IMR-90 (cell line): ENCODE measurements around the gene FARP1.

Experiments used
- BHLHE40 ChIP-seq: fragments of 150-350 bp; IDR thresholded peaks from 2 replicates; pipeline ENCODE4 v1.6.1; 2016; ENCODE audit warnings: mild to moderate bottlenecking, low read depth, low read length
- CTCF ChIP-seq: conservative IDR thresholded peaks from 2 replicates; pipeline ENCODE4 v1.5.1; 2012; ENCODE audit warnings: mild to moderate bottlenecking, low read depth, low read length, improper control_type of control experiment
- POLR2A ChIP-seq: IDR thresholded peaks from 2 replicates; pipeline ENCODE4 v1.6.1; 2012; ENCODE audit warnings: mild to moderate bottlenecking, low read depth, low read length
- RFX5 ChIP-seq: IDR thresholded peaks from 2 replicates; pipeline ENCODE4 v1.8.0; 2012; ENCODE audit warnings: low read depth, mild to moderate bottlenecking, low read length, moderate library complexity
- SMC3 ChIP-seq: fragments of 150-350 bp; IDR thresholded peaks from 2 replicates; pipeline ENCODE4 v1.6.1; 2016; ENCODE audit warnings: low read depth, mild to moderate bottlenecking, antibody characterized with exemption, low read length, moderate library complexity
- USF2 ChIP-seq: fragments of 150-350 bp; IDR thresholded peaks from 2 replicates; pipeline ENCODE4 v1.6.1; 2017; ENCODE audit warnings: mild to moderate bottlenecking, antibody characterized with exemption, low read length, low read depth

DNA sequence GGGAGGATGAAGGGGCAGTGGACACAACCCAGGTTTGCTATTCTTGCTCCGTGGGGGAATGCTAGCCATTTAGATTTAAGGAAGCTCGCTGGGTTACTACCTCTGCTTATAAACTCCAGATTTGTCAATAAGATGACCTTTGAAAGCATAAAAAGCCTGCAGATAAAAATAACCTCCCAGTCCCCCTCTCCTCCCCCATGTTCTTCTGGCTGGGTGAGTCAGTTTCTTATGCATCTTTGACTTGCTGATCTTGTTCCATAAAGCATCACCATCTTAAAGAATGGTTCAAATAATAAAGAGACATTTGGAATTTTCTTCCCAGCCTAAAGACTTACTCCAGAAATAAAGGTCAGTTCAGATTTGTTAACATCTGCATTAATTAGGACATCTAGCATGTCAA, 152.5 kb downstream of the FARP1 start:
- TF ChIP-seq CTCF (no peak), POLR2A (no peak), BHLHE40 (no peak), RFX5 (no peak), USF2 (no peak), SMC3 (no peak)
